ENCODE data around the gene RABGAP1L. TPM values are rescaled to one million over a fixed set of nuclear protein-coding genes. Genes with fewer than 3 reads are reported as not detected.

RABGAP1L gene
- total RNA-seq, 3 donors from 2014 or later = 46.1 to 74.7 (median 59.2) TPM

DNA sequence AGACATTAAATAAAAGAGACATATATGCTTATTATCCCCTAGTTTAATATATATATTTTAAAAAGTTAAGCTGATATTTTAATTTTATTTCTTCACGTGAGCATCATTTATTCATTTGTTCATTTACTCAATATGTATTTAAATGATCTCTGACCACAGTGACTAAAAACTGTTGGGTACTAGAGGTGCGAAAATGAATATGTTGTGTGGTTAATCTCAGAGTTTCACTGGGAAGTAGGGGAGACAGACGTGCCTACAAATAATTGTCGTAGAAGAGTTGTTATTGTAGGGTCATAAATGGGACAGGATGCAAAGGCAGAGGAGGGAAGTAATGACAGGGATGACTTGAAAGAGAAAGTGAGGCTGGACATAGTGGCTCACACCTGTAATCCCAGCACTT is 627.4 kb downstream of the RABGAP1L start:
- Histone ChIP-seq H3K9me3 (no peaks in the 10 kb centered on the region), H3K36me3 (ENCODE audit: low read depth) (no peaks in the 10 kb centered on the region), H3K4me3 (no peak overlapping the region), H3K4me1 (ENCODE audit: low read depth) (no peaks in the 10 kb centered on the region)
- DNase-seq (no peak), ATAC-seq (no peak)
- intact Hi-C loops (cut with DNase I, micrococcal nuclease) = no loop called here
- TF ChIP-seq, protein P1, sequence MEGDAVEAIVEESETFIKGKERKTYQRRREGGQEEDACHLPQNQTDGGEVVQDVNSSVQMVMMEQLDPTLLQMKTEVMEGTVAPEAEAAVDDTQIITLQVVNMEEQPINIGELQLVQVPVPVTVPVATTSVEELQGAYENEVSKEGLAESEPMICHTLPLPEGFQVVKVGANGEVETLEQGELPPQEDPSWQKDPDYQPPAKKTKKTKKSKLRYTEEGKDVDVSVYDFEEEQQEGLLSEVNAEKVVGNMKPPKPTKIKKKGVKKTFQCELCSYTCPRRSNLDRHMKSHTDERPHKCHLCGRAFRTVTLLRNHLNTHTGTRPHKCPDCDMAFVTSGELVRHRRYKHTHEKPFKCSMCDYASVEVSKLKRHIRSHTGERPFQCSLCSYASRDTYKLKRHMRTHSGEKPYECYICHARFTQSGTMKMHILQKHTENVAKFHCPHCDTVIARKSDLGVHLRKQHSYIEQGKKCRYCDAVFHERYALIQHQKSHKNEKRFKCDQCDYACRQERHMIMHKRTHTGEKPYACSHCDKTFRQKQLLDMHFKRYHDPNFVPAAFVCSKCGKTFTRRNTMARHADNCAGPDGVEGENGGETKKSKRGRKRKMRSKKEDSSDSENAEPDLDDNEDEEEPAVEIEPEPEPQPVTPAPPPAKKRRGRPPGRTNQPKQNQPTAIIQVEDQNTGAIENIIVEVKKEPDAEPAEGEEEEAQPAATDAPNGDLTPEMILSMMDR (IDR thresholded peaks at IDR 0.05) = no peak

GRCh38 chr1:174788981-174789380 is 629.7 kb downstream of the RABGAP1L start:
- ATAC-seq (no peak), DNase-seq (no peak)
- TF ChIP-seq, protein P1 (IDR thresholded peaks at IDR 0.05) = no peak
- H3K4me1 ChIP-seq (ENCODE audit: low read depth) = no peaks in the 10 kb centered on the region
- no peaks in the 10 kb centered on the region for H3K9me3 ChIP-seq
- intact Hi-C loops (cut with DNase I, micrococcal nuclease) = no loop called here
- no peak overlapping the region for H3K4me3 ChIP-seq
- H3K36me3 ChIP-seq (ENCODE audit: low read depth) = no peaks in the 10 kb centered on the region

DNA sequence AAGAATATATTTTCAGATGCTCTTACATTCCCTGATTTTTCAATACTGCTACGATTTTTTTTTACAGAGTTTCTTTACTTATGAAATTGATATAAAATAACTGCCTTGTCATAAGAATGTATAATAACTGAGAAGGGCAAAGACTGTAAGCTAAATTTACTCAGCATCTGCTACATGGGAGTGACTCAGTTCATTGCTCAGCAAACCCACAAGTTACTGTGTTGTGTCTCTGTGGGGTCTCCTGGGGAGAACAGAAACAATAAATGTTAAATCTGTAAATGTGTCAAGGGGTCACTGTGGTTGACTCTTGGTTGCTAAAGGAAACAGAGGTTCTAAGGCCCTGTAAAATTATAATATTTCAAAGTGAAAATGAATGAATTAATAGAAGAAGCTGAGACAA is 630.1 kb downstream of the RABGAP1L start:
- TF ChIP-seq, protein P1 (IDR thresholded peaks at IDR 0.05) = no peak
- Histone ChIP-seq H3K4me1 (ENCODE audit: low read depth) (no peaks in the 10 kb centered on the region), H3K4me3 (no peak overlapping the region), H3K9me3 (no peaks in the 10 kb centered on the region), H3K36me3 (ENCODE audit: low read depth) (no peaks in the 10 kb centered on the region)
- ATAC-seq (no peak), DNase-seq (no peak)
- intact Hi-C loops (cut with DNase I, micrococcal nuclease) = no loop called here

DNA sequence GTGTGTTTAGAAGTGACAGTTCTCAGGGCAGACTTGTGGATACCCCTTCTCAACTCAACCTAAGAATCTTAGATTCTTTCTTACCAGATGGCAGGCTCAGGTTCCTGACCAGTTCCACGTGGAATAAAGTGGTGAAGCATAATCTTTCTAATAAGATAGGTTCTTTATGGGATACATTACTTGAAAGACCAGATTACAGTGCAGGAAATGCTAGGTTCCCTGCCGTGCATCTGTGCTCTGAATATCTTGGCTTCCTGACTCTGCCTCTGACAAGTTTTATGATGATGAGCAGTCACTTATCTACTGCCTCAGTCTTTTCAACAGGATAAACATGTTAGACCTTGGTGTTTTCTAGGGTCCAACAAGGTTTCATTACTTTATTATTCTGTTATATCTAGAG is 632.5 kb downstream of the RABGAP1L start:
- no peak for ATAC-seq
- H3K9me3 ChIP-seq = no peaks in the 10 kb centered on the region
- TF ChIP-seq, protein P1 (IDR thresholded peaks at IDR 0.05) = no peak
- no peak for DNase-seq
- intact Hi-C loops (cut with DNase I, micrococcal nuclease) = no loop called here
- no peak overlapping the region for H3K4me3 ChIP-seq
- no peaks in the 10 kb centered on the region for H3K4me1 ChIP-seq (ENCODE audit: low read depth)
- no peaks in the 10 kb centered on the region for H3K36me3 ChIP-seq (ENCODE audit: low read depth)

GRCh38 chr1:174794861-174795260 is 635.5 kb downstream of the RABGAP1L start:
- Histone ChIP-seq H3K4me3 (no peak overlapping the region), H3K36me3 (ENCODE audit: low read depth) (no peaks in the 10 kb centered on the region), H3K4me1 (ENCODE audit: low read depth) (peaks cover 4% of the 10 kb centered on the region), H3K9me3 (no peaks in the 10 kb centered on the region)
- TF ChIP-seq, protein P1 (IDR thresholded peaks at IDR 0.05) = no peak
- DNase-seq = no peak
- intact Hi-C loops (cut with DNase I, micrococcal nuclease) = no loop called here
- ATAC-seq = no peak

GRCh38 chr1:174795806-174796205 is 636.5 kb downstream of the RABGAP1L start:
- Histone ChIP-seq H3K4me1 (ENCODE audit: low read depth) (peaks cover 4% of the 10 kb centered on the region), H3K9me3 (no peaks in the 10 kb centered on the region), H3K36me3 (ENCODE audit: low read depth) (no peaks in the 10 kb centered on the region), H3K4me3 (no peak overlapping the region)
- TF ChIP-seq, protein P1 (IDR thresholded peaks at IDR 0.05) = no peak
- DNase-seq = no peak
- no peak for ATAC-seq
- intact Hi-C loops (cut with DNase I, micrococcal nuclease) = no loop called here

All from mucosa of descending colon (tissue), 3 donors.